ENCODE measurements around the gene C3orf38.

Gene C3orf38

DNA sequence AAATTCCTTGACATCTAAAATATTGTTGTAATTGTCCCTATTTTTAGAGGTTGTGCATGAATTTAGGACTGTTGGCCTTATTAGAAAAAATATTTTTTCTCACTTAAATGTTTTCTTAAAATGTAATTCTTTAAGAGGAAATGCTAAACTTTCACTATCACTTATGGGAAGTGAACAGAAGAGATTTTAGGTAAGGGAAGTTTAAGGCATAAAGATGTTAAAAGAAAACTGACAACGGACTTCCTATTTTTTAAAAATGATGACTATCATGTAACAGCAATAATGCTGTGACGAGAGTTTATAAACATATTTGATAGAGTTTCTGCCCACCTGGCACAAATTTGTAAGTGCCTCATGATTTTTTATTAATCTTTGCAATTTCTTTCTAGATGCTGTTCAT lies 3.1 kb downstream of the C3orf38 start:
- Histone ChIP-seq H3K36me3 (peaks cover 22 to 45% (median 26%) of the 10 kb centered on the region in 3 donors), H3K9me3 (no peaks in the 10 kb centered on the region), H3K4me1 (peaks cover 0 to 39% (median 27%) of the 10 kb centered on the region in 4 donors), H3K27ac (no peak overlapping the region), H3K4me3 (no peak overlapping the region), H3K27me3 (no peaks in the 10 kb centered on the region)
- intact Hi-C loops (cut with DNase I; ENCODE audit: low total_unique reads): no loop called here
- no peak for TF ChIP-seq CTCF (IDR thresholded peaks at IDR 0.05)
- DNase-seq: no peak

- peaks cover 0 to 20% (median 1%) of the 10 kb centered on the region in 3 donors for H3K36me3 ChIP-seq
- TF ChIP-seq CTCF (IDR thresholded peaks at IDR 0.05): no peak
- H3K9me3 ChIP-seq: no peaks in the 10 kb centered on the region
- no peak overlapping the region for H3K4me3 ChIP-seq
- no peak for DNase-seq
- intact Hi-C loops (cut with DNase I; ENCODE audit: low total_unique reads): no loop called here
- H3K27ac ChIP-seq: no peak overlapping the region
- H3K4me1 ChIP-seq: no peaks in the 10 kb centered on the region
- H3K27me3 ChIP-seq: no peaks in the 10 kb centered on the region
These were observed 16.7 kb downstream of the C3orf38 start for GRCh38 chr3:88166419-88166971.

DNA sequence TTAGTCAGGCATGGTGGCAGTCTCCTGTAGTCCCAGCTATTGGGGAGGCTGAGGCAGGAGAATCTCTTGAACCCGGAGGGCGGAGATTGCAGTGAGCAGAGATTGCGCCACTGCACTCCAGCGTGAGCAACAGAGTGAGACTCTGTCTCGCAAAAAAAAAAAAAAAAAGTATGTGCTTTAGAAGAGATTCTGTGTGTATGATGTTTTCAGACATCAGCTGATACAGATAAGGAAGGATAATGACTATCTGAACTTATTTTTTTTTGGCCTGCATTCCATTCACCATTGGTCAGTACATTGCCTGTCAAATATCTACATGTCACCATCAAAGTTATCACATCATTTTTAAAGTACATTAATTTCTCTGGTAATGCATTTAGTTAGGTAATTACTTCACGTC lies 17.4 kb downstream of the C3orf38 start:
- no peak for TF ChIP-seq CTCF (IDR thresholded peaks at IDR 0.05)
- DNase-seq: no peak
- Histone ChIP-seq H3K4me3 (no peak overlapping the region), H3K27me3 (no peaks in the 10 kb centered on the region), H3K27ac (no peak overlapping the region), H3K4me1 (no peaks in the 10 kb centered on the region), H3K36me3 (peaks cover 0 to 19% (median 0%) of the 10 kb centered on the region in 3 donors), H3K9me3 (no peaks in the 10 kb centered on the region)
- intact Hi-C loops (cut with DNase I; ENCODE audit: low total_unique reads): no loop called here

- Histone ChIP-seq H3K27ac (no peak overlapping the region), H3K4me1 (no peaks in the 10 kb centered on the region), H3K36me3 (peaks cover 0 to 14% (median 0%) of the 10 kb centered on the region in 3 donors), H3K4me3 (no peak overlapping the region), H3K9me3 (no peaks in the 10 kb centered on the region), H3K27me3 (no peaks in the 10 kb centered on the region)
- DNase-seq: no peak
- TF ChIP-seq CTCF (IDR thresholded peaks at IDR 0.05): no peak
- intact Hi-C loops (cut with DNase I; ENCODE audit: low total_unique reads): no loop called here
These were observed 17.9 kb downstream of the C3orf38 start for GRCh38 chr3:88167704-88168103.

DNA sequence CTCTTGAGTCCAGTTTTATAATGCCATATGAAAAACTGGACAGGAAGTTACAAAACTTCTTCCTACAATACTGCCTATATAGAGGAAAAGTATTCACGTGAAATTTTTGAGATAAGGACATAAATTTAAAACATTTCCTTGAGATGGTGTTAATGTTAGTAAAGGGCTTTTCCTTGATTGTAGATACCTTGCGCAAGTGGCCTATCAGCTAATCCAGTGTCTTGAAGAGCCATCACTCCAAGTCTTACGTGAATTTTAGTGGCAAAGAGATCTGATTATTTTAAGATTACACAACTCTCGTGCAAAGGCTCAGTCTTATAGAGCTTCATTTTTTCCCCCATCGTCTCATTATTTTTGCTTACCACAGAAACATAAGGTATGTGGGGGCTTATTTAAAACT lies 18.4 kb downstream of the C3orf38 start:
- intact Hi-C loops (cut with DNase I; ENCODE audit: low total_unique reads): no loop called here
- no peak overlapping the region for H3K27ac ChIP-seq
- peaks cover 0 to 11% (median 0%) of the 10 kb centered on the region in 3 donors for H3K36me3 ChIP-seq
- H3K4me3 ChIP-seq: no peak overlapping the region
- H3K9me3 ChIP-seq: no peaks in the 10 kb centered on the region
- TF ChIP-seq CTCF (IDR thresholded peaks at IDR 0.05): no peak
- DNase-seq: no peak
- no peaks in the 10 kb centered on the region for H3K27me3 ChIP-seq
- H3K4me1 ChIP-seq: no peaks in the 10 kb centered on the region
